Fibroblast of villous mesenchyme (primary cell): ENCODE measurements around the gene IL16. TPM values are rescaled to one million over a fixed set of nuclear protein-coding genes. Genes with fewer than 3 reads are reported as not detected.
A peak's percentile ranks its signal among the peaks of the same experiment; 100 is the strongest.

Experiments used
- DNase-seq: peaks from one replicate; pipeline ENCODE4 v3.0.0-alpha.2; 2010; ENCODE audit warnings: low read depth
- H3K4me3 ChIP-seq: 2 replicates; pipeline ENCODE4 v1.5.1; 2011; ENCODE audit warnings: low read depth, mild to moderate bottlenecking, low read length
- total RNA-seq: library from RNA; depleted of rRNA; stranded (reverse); fragments of >200 nt; gene quantifications from 2 replicates; pipeline ENCODE4 v1.2.3, GENCODE V29; 2012
- TF ChIP-seq, protein P1 (sequence below): IDR thresholded peaks from 2 replicates; pipeline ENCODE4 v1.5.1; 2012; ENCODE audit warnings: low read depth, mild to moderate bottlenecking, low read length; ENCODE audit not compliant: insufficient read depth

The IL16 gene
- total RNA-seq, 1 donor, result not detected

GRCh38 chr15:81253846-81254245 lies 57.2 kb downstream of the IL16 start:
- no peak for DNase-seq
- H3K4me3 ChIP-seq, result no peak overlapping the region
- TF ChIP-seq, protein P1, sequence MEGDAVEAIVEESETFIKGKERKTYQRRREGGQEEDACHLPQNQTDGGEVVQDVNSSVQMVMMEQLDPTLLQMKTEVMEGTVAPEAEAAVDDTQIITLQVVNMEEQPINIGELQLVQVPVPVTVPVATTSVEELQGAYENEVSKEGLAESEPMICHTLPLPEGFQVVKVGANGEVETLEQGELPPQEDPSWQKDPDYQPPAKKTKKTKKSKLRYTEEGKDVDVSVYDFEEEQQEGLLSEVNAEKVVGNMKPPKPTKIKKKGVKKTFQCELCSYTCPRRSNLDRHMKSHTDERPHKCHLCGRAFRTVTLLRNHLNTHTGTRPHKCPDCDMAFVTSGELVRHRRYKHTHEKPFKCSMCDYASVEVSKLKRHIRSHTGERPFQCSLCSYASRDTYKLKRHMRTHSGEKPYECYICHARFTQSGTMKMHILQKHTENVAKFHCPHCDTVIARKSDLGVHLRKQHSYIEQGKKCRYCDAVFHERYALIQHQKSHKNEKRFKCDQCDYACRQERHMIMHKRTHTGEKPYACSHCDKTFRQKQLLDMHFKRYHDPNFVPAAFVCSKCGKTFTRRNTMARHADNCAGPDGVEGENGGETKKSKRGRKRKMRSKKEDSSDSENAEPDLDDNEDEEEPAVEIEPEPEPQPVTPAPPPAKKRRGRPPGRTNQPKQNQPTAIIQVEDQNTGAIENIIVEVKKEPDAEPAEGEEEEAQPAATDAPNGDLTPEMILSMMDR, result no peak

- peak; percentile 56 for DNase-seq
- TF ChIP-seq, protein P1, result no peak
- no peak overlapping the region for H3K4me3 ChIP-seq
Measured at GRCh38 chr15:81254277-81254915, 57.7 kb downstream of the IL16 start.

GRCh38 chr15:81254916-81255290 lies 58.2 kb downstream of the IL16 start:
- TF ChIP-seq, protein P1, result no peak
- DNase-seq, result no peak
- no peak overlapping the region for H3K4me3 ChIP-seq

DNA sequence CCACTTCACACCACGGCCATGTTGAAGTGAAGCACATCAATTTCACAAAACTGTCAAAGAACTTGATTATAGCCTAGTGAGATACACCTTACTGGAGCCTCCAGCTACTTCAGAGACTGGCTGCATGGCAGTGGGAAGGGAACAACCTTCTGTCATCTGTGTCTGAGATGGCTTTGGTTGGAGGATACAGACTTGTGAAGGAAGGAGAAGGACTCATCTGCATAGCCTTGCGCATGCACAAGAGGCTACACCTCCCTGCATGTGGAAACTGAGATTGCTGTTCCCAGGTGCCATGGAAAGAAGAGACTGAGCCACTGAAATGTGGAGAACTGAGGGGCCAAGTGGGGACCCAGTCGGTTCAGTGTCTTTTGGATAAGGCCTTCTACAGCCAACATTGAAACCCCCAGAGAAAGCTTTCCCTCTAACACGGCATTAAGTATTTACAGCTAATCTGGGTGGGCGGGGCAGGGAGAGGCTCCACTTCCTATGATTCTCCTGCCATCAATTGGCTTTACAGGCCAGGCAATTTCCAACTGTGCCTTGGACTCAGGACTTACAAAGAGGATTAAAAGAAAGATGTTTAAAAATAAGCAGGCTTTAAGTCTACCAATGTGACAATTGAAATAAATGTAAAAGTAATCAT lies 58.8 kb downstream of the IL16 start:
- DNase-seq, result no peak
- TF ChIP-seq, protein P1, result no peak
- H3K4me3 ChIP-seq, result no peak overlapping the region

DNA sequence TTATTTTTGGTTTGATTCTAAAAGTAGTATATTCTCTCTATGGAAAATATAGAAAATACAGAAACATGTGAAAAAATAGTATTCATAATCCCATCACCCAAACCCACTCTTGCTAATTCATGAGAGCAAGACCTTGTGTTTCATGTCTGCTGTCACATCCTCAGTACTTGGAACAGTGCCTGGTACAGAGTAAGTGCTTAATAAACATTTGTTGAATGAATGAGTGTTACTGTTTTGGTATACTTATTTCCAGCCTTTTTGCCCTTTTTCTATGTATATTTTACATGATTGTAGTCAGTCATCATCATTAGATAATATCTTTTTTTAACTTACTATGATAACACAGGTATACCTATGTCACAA lies 59.3 kb downstream of the IL16 start:
- DNase-seq, result no peak
- TF ChIP-seq, protein P1, result no peak
- no peak overlapping the region for H3K4me3 ChIP-seq

DNA sequence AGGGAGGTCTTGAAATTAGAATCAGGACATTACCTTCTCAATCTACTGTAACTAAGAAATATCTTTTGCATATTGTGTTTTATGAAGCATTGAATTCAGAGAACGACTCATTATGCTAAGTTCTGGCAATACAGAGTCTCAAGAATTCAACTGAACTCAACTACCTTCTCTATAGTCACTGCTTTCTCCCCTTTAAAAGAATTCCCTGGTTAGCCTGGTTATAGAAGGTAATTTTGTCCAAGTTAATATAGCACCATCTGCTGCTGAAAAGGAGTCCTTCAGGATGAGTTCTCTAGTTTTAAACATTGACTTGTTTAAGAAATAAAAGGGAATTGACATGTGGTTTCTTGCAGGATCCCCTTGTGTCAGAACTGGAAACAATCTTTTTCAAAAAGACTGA lies 60.2 kb downstream of the IL16 start:
- peak; percentile 62 for DNase-seq

More for the DNA sequence above, 60.2 kb downstream of the IL16 start:
- H3K4me3 ChIP-seq, result no peak overlapping the region
- TF ChIP-seq, protein P1, result peak; percentile 54
